Lower lobe of right lung (tissue), 2 donors: Measurements from ENCODE around the gene DDX50. TPM values are rescaled to one million over a fixed set of nuclear protein-coding genes. Genes with fewer than 3 reads are reported as not detected.

Source experiments
- ATAC-seq, 2 donors: fragments of 200-7000 bp; cut with Tn5 transposase; one replicate each; pipeline ENCODE4 v1.9.1; 2020 to 2022; ENCODE audit warnings: mild to moderate bottlenecking in 2 of 2, moderate library complexity in 2 of 2
- DNase-seq: peaks from one replicate; pipeline ENCODE4 v3.0.0-alpha.2; 2020
- H3K27ac ChIP-seq: fragments of 200-600 bp; one replicate; pipeline ENCODE4 v1.8.0; 2022
- H3K27me3 ChIP-seq: fragments of 200-600 bp; one replicate; pipeline ENCODE4 v1.8.0; 2022; ENCODE audit warnings: low read depth
- H3K36me3 ChIP-seq: fragments of 200-600 bp; one replicate; pipeline ENCODE4 v1.8.0; 2022; ENCODE audit warnings: mild to moderate bottlenecking
- H3K4me1 ChIP-seq: fragments of 200-600 bp; one replicate; pipeline ENCODE4 v1.8.0; 2022
- H3K4me3 ChIP-seq: fragments of 200-600 bp; one replicate; pipeline ENCODE4 v1.8.0; 2022; ENCODE audit warnings: mild to moderate bottlenecking
- H3K9me3 ChIP-seq: fragments of 200-600 bp; one replicate; pipeline ENCODE4 v1.8.0; 2022
- intact Hi-C: fragments of 100-400 bp; cut with DNase I; formaldehyde crosslinking; loops from one replicate; pipeline ENCODE4 v1.11.0; 2022
- total RNA-seq: library from RNA; stranded (reverse); fragmentation: NEBNext Ultra II Directional; extraction: Animal tissue kit (Norgen Biotek cat#: 25700); gene quantifications from one replicate; pipeline ENCODE4 v1.2.1, GENCODE V29; 2021
- TF ChIP-seq, protein P1 (sequence below): fragments of 200-600 bp; IDR thresholded peaks from one replicate; pipeline ENCODE4 v1.8.0; 2022; ENCODE audit warnings: antibody characterized with exemption, mild to moderate bottlenecking
- donor health status: DM: no; HTN: yes; CAD: no; lungs with severe emphysema.

DDX50 gene
- total RNA-seq, 1 donor from 2014 or later = 29.3 TPM

DNA sequence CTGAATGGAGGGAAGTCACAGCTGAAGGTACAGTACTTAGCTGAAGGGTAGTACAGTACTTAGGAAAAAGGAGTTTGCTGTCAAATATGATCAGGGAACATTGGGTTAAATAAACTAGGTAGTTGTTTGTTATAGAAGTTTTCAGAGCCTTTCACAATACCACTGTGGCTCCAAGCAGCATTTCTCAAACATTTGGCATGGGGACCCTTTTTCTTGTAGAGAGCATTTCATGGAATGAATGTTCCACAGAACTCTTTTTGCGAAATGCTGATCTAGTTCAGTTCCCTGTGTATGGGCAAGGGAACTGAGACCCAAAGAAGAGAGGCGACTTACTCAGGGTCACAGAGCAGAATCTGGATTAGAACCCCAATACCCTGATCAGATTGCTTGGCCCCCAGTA lies 31.5 kb upstream of the DDX50 start:
- no peaks in the 10 kb centered on the region for H3K27me3 ChIP-seq
- H3K36me3 ChIP-seq = no peaks in the 10 kb centered on the region
- no peaks in the 10 kb centered on the region for H3K9me3 ChIP-seq
- intact Hi-C loops = no loop called here
- H3K4me1 ChIP-seq = no peaks in the 10 kb centered on the region
- no peak overlapping the region for H3K27ac ChIP-seq
- DNase-seq = no peak
- ATAC-seq = no peak
- TF ChIP-seq, protein P1, sequence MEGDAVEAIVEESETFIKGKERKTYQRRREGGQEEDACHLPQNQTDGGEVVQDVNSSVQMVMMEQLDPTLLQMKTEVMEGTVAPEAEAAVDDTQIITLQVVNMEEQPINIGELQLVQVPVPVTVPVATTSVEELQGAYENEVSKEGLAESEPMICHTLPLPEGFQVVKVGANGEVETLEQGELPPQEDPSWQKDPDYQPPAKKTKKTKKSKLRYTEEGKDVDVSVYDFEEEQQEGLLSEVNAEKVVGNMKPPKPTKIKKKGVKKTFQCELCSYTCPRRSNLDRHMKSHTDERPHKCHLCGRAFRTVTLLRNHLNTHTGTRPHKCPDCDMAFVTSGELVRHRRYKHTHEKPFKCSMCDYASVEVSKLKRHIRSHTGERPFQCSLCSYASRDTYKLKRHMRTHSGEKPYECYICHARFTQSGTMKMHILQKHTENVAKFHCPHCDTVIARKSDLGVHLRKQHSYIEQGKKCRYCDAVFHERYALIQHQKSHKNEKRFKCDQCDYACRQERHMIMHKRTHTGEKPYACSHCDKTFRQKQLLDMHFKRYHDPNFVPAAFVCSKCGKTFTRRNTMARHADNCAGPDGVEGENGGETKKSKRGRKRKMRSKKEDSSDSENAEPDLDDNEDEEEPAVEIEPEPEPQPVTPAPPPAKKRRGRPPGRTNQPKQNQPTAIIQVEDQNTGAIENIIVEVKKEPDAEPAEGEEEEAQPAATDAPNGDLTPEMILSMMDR = no peak
- no peak overlapping the region for H3K4me3 ChIP-seq

DNA sequence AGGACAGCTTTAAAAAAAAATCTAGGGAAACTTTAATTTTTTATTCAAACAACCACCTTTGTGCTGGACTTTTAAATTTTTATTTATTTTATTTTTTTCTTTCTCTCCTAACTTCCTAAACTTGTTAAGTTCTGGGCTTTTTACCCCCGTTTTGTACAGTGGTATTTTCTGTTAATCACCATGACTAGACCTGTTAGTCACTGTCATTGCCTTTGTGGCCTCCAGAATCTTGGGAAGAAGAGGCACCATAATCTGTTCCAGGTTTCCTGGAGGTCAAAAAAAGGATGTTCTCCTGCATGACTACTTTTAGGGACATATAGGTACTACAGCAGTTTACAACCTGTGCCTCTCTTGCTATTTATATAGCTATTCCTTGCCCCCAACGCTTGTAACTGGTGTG lies 31.1 kb upstream of the DDX50 start:
- intact Hi-C loops = no loop called here
- TF ChIP-seq, protein P1 = no peak
- no peaks in the 10 kb centered on the region for H3K36me3 ChIP-seq
- no peak for ATAC-seq
- DNase-seq = no peak
- H3K4me3 ChIP-seq = no peak overlapping the region
- no peaks in the 10 kb centered on the region for H3K4me1 ChIP-seq
- H3K9me3 ChIP-seq = no peaks in the 10 kb centered on the region
- no peak overlapping the region for H3K27ac ChIP-seq
- no peaks in the 10 kb centered on the region for H3K27me3 ChIP-seq

DNA sequence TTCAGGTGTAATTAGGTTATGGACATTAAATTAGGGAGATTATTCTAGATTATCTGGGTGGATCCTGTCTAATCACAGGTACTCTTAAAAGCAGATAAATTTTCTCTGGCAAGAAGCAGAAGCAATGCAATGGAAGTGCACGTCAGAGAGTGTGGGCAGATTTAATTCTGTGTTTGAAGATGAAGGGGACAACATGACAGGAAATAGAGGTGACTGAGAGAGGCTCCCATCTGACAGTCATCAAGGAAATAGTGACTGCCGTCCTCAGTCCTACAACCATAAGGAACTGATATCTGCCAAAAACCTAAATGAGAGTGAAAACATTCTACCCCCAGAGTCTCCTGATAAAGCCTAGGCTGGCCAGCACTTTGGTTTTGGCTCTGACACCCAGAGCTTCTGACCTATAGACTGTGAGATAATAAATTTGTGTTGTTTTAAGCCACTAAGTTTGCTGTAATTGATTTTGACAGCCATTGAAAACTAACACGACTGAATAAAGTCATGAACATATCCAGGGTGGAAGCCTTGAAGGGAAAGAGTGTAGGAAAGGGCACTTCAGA lies 30.5 kb upstream of the DDX50 start:
- ATAC-seq (no peak), DNase-seq (no peak)
- Histone ChIP-seq H3K4me1 (no peaks in the 10 kb centered on the region), H3K36me3 (no peaks in the 10 kb centered on the region), H3K27ac (peak overlapping the region; percentile 2), H3K27me3 (no peaks in the 10 kb centered on the region), H3K9me3 (no peaks in the 10 kb centered on the region), H3K4me3 (no peak overlapping the region)
- TF ChIP-seq, protein P1 = no peak
- intact Hi-C loops = no loop called here

DNA sequence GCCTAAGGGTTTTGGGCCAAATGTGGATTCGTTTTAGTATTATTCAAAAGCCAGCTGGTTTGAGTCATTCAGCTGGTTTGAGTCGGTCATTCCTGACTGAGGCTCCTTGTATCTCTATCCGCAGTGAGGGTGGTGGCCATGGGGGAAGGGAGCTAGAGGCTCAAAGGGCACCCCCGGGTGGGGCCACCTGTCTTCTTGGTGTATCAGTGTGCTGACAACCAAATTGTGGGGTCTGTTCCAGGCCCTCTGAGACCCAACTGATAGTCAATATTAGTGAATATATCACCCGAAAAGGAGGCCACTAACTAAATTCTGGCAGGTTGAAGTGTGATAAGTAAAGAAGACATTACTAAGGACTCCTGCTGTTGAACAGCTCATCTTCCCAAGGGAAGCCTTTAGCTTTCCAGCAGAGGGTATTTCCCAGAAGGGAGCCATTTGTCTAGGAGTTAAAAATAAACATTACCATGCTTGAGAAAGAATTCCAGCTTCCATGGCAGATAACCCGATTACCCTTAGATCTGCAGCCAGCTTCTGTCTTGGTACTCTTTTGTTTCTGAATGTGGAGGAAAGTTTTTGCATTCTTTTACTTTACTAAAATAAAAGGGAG lies 29.9 kb upstream of the DDX50 start:
- no peak for ATAC-seq
- peak overlapping the region; percentile 2 for H3K27ac ChIP-seq

DNA sequence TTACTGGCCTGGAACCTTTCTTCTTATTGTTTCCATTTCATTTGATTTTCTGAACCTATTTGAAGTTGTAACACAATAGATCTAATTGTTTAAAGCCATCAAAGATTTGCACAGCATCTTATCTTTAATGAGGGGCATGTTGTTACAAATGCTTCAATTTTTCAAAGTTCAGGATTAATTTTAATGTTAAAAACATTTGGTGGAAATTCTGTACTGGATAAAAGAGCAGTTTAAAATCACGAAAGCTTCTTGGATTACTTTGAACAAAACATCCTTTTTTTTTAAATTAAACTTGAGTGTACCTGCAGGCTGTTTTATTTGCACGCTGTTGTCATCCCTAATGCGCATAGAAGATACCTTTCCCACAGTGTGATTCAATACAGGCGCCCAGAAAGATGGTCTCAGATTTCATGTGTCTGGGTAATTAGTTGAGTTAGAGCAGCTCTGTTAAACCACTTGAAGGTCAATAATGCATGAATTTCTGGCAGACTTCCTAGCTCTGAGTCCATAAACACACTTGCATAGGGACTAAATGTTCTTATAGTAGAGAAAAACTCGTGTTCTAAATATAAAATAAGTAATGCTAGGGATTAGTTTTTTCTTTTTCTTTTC lies 29.3 kb upstream of the DDX50 start:
- TF ChIP-seq, protein P1 = no peak
- no peaks in the 10 kb centered on the region for H3K27me3 ChIP-seq
- no peak for DNase-seq
- H3K4me1 ChIP-seq = no peaks in the 10 kb centered on the region
- no peak for ATAC-seq
- intact Hi-C loops = no loop called here
- H3K27ac ChIP-seq = no peak overlapping the region
- H3K36me3 ChIP-seq = no peaks in the 10 kb centered on the region
- H3K9me3 ChIP-seq = no peaks in the 10 kb centered on the region
- no peak overlapping the region for H3K4me3 ChIP-seq

More for the DNA sequence above, 29.9 kb upstream of the DDX50 start:
- Histone ChIP-seq H3K36me3 (no peaks in the 10 kb centered on the region), H3K4me3 (no peak overlapping the region), H3K27me3 (no peaks in the 10 kb centered on the region), H3K9me3 (no peaks in the 10 kb centered on the region), H3K4me1 (no peaks in the 10 kb centered on the region)
- TF ChIP-seq, protein P1 = no peak
- no peak for DNase-seq
- intact Hi-C loops = no loop called here
